HG02678 (cell line): ENCODE measurements around the gene SCARB1.

Experiments
- ATAC-seq: cut with Tn5 transposase; IDR thresholded peaks from one replicate; pipeline ENCODE4 v1.9.1; 2021; ENCODE audit warnings: mild to moderate bottlenecking, moderate library complexity; ENCODE audit not compliant: unreplicated experiment

SCARB1 gene

DNA sequence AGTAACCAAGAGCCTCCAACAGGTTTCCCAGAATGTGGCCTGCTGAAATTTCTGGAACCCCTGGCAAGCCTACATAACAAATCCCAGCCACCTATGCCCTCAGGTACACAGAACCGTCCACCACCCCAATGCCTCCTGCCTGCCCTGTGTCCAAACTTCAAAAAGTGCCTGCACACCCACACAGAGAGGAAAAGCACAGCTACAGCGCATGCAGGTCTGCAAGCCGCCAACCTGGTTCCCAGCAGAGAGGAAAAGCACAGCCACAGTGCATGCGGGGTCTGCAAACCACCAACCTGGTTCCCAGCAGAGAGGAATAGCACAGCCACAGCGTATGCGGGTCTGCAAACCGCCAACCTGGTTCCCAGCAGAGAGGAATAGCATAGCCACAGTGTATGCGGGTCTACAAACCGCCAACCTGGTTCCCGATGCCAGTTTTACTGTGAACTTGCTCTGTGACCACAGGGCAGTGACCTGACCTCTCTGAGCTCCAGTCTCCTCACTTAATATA, 113.5 kb downstream of the SCARB1 start:
- ATAC-seq, result no peak

DNA sequence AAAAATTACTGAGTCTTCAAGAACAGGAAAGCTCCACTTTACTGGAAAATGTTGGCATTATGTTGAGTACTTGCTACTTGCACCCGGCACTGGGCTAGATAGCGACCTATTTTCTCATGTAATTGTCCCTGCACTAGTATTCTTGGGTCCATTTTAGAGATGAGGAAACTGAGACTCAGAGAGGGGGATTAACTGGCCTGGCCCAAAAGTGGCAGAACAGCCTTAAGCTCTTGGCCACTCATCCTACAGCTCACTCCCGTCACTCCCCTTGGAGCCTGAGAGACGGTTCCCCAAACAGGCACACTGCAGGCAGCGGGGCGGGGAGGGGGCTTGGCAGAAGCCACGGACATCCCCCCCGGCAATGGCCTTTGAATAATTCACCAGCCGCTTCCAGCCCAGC, 113.9 kb downstream of the SCARB1 start:
- ATAC-seq, result no peak

DNA sequence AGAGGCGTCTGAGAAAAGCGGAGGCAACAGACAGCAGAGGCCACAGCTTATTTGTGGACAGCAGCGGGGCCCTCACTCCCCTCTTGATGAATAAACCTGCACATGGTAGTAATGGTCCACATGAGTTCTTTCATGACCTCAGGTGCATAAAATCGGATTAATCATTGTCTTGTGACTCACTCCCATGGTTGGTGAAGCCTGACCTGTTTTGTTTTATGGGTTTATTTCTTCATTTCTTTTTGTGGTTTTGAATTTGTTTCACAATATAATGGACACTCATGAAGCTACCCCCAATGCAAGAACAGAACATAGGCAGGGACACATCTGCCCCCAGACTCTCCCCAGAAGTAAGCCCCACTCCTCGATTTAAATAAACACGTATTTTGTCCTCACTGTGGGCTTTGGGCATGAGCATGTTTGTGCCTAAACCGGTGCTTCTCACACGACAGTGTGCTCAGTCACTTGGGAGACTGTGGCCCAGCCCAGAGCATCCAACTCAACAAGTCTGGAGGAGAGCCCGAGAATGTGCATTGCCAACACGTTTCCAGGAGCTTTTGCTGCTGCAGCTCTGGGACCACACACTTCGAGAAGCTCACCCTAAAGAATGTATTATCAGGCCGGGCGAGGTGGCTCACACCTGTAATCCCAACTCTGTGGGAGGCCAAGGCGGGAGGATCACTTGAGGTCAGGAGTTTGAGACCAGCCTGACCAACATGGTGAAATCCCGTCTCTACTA, 116.1 kb downstream of the SCARB1 start:
- ATAC-seq, result peak; percentile 46

DNA sequence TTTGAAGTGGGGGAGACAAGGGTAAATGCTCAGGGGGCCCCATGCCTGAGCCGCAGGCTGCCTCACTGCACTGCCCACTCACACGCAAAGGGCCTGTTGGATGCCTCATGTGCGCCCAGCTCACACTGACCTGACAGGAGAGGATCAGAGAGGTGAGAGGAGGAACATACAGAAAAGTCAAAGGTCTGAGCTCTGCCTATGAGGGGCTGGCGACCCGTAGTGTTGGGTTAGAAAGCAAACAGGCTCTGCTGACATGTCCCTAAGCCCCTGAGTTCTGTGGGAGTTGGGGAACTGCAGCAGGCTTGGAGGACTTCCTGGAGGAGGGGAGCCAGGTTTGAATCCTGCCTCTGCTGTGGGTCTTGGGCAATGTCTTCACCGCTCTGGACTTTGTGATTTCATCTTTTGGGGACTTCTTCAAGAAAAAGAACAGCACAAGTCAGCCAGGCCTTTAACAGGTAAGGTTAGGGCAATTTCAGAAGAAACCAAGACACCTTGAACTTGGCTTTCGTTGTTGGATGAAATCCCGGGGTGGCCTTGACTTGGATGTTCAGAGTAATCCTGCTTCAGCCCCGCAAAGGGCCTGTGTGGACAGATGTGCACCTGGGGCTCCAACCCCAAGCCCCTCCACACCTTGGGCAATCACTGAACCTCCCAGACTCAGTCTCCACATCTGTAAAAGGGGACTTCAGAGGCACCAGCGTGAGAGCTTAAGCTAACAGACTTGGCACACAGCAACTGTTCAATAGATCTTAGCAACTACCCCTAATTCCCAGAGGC, 116.8 kb downstream of the SCARB1 start:
- no peak for ATAC-seq

DNA sequence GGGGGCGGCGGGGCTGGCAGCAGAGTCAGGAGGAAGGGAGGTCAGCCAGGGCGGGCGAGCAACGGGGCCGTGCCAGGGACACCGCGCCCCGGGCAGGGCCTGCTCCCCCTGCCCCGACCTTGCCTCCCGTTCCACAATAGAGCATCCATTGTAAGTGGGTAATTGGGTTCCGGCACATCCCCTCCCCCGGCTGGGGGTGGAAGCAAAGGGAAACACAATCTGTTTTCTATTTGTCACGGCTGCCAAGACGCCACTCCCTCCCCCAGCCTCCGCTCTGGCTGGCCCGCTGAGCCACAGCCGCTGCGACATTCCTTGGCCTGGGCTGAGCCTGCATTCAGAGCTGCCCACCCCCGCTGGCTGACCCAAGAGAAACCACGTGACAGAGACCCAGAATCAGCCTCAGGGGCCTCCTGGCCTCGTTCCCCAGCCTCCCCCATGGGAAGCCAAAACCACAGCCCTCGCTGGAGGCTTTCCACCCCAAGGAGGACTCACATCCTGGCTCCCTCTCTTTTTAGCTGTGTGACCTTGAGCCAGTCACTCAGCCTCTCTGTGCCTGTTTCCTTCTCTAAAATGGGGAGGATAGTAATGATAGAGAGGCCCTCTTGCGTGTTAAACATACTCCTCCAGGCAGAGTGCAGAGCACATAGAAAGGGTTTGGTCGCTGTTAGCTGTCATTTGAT, 117.6 kb downstream of the SCARB1 start:
- ATAC-seq, result no peak

DNA sequence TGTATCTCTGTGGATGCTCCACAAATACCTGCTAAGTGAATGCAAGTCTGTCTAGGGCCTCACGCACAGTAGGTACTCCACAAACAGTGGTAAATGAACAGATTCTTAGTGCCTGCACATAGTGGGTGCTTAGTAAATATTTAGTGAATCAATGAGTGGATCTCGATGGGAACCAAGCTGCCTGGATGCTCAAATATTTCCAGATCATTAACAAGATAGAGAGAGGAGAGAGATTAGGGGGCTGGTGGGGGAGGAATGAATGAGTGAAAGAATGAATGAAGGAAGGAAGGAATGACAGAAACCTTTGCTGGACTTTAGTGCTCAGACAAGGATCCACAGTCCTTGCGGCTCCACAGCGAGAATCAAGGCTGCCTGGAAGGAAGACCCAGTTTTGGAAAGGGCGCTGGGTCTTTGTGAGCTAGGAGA, 118.2 kb downstream of the SCARB1 start:
- no peak for ATAC-seq

DNA sequence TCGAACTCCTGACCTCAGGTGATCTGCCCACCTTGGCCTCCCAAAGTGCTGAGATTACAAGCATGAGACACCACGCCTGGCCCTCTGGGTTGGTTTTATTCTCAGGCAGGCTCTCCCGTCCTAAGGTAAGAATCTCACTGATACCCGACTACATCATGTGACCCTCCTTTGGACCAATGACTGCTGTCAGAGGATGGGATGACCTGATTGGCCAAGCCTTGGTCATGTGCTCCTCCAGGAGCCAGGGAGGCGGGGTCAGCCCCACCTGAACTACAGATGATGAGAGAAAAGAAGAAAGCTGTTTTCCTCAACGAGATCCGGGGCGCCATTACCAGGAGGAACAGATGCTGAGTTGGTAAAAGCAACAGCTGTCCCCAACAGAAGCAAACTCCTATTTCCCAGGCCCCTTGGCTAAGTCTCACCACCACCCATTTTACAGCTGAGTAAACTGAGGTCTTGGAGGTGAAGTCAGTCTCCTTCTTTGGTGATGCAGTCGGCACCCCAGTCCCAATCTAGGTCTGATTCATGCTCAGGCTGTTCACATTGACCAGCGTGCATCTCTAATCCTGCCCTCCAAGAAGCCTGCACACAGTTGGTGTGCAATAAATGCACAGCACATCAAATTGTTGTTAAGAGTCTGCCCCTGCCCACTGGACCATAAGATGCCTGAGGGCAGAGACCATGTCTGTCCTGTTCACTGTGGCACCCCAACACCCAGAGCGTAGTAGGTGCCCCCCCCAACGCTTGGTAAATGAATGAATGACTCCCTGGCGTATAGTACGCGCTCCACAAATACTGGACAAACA, 118.8 kb downstream of the SCARB1 start:
- ATAC-seq, result no peak

DNA sequence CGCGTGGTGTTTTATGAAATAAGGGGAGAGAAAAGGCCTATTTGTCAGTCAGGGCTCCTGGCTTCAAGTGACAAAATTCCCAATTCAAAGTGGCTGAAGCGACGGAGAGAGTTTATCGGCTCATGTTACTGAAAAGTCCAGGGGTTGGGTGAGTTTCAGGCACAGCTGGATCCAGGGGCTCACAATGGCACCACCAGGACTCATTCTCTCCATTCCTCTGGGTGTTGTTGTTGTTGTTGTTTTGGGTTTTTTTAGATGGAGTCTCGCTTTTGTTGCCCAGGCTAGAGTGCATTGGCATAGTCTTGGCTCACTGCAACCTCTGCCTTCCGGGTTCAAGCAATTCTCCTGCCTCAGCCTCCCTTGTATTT, 119.4 kb downstream of the SCARB1 start:
- ATAC-seq, result no peak

DNA sequence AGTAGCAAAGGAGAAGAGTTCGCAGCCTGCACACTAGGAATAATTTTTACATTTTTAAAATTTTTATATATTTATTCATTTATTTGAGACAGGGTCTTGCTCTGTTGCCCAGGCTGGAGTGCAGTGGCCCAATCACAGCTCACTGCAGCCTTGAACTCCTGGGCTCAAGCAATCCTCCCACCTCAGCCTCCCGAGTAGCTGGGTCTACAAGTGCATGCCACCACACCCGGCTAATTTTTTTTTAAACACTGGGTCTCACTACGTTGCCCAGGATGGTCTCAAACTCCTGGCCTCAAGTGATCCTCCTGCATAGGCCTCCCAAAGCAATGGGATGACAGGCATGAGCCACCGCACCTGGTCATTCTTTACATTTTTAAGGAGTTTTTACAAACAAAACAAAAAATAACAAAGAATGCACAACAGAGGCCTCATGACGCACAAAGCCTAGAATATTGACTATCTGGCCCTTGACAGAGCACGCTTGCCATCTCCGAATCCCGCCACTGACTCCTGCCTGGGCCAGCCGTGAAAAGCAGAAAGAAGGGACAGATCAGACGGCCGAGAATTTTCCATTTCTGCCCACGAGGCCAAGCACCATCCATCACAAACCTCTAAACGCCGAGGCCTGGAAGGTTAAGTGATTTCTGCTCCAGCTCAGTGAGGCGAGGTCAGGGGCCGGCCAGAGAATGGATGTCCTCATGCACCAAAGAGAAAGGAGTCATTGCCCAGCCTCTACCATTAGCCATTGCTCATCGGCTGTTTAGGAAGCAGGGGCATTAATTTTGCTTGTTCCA, 120.0 kb downstream of the SCARB1 start:
- no peak for ATAC-seq

DNA sequence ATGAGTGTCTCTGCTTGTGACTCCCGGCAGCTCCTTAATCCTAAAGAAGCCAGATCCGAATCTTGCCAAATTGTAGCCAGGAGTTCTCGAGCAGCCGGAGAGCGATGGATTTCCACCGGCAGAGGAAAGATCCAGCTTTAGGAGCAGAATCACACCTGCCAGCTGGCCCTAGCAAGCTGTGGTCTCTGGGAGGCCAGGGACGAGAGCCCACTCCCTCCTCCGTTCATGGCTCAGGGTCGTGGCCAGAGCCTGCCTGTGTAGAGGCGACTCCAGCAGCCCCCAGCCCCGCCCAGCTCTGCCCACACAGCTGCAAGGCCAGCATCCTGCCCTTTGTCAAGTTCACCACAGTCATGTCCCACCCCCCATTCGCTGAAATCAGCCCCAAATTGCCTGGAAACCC, 121.0 kb downstream of the SCARB1 start:
- no peak for ATAC-seq

DNA sequence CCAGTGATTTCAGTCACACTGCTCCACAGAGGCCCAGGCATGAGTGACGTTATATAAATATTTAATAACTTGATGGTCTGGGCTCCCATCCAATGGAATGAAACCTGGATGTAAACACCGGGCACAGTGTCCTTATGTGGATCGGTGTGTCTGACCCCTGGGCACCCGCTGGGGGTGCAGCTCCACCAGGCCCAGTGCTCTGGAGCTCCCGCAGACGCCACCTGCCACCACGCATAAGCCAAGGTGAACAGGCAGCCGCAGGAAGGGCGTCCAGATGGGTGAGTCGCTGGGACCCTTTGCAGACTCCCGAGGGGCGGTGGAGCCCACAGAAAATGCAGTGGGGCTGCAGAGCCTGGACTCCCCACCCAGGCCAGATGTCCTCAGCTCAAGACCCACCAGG, 121.6 kb downstream of the SCARB1 start:
- ATAC-seq, result no peak

DNA sequence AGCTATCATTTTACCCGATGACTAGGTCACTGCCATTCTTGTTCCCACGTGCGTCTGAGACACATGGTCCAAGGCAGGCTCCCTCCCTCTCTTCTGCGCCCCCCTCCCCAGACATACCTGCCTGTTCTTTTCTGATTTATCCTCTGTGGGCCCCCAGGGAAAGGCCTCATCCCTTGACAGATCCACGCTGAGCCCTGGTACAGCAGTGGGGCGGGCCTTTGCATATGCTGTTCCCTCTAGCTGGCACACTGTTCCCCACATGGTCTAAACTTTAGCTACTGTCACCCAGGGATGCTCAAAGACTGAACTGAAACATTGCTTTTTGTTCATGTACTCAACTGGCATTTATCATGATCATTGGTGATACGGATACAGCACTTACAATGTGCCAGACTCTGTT, 122.5 kb downstream of the SCARB1 start:
- no peak for ATAC-seq

DNA sequence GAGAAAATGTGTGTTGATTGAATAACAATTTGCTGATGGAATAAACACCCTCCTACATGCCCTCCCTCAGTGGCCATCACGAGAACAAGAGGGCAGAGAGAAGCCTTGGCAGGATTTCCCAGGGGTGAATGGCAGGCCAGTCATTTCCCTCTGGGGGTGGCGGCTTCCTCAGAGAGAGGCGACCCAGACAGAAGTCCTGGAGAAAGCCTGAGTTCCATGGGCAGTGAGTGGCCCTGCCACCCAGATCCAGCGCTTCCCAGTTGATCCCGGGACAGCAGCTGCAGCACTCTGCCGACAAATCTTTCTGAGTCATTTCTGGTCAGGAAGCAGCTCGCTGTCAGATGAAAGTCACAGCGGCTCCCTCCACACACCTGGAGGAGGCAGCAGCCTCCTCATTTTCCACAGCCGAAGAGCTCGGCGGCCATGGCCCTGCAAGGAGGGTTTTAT, 123.0 kb downstream of the SCARB1 start:
- ATAC-seq, result no peak

DNA sequence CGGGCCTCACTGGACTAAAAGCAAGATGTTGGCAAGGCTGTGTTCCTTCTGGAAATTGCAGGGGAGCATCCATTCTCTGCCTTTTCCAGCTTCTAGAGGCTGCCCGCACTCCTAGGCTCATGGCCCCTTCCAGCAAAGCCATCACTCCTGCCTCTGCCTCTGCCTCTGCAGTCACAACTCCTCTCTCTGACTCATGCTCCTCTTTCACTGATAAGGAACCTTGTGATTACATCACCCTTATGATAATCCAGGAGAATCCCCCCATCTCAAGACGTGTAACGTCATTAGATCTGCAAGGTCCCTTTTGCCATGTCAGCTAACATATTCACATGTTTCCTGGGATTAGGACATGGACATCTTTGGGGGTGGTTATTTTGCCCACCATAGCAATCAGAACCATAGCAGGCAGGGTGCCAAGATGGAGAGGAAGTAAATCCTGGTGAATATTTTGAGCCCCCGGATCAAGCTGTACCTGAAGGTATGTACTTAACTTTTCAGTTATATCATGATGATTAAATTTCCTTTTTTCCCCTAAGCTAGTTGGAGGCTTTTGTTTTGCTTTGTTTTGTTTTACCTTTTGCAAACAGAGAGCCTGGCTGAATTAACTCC, 123.6 kb downstream of the SCARB1 start:
- no peak for ATAC-seq

DNA sequence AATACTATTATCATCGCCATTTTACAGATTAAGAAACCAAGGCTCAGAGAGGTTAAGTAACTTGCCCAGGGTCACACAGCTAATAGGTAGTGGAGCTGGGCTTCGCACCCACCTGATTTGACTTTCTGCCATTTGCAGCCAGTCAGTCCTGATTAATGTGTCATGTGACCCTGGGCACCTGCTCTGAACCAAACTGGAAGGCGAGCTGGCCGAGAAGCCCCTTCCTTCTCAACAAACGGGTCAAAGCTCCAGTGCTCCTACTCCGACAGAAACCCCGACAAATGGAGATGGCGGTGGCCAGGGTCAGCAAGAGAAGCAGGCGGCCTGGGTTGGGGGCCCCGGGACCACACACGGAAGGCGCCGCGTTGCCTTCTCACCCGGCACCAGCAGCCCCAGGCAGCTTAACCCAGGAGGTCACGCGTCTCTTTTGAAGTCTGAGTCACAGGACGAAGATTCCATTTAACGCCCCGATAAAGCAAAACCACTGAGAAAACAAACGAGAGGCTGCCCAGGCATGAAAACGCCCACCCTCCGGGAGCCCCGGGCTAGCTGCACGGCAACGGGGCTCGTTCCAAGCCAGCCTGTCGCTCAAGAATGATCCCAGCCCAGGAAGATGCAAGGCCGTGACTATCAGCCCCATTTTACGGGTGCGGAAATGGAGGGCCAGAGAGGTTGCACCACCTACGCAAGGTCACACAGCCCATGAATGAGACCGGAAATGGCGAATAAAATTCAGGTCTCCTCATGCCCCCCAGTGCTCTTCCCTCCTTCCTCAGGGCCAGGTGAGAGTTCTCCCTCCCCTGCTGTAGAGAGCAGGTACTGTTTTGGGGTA, 124.8 kb downstream of the SCARB1 start:
- no peak for ATAC-seq

DNA sequence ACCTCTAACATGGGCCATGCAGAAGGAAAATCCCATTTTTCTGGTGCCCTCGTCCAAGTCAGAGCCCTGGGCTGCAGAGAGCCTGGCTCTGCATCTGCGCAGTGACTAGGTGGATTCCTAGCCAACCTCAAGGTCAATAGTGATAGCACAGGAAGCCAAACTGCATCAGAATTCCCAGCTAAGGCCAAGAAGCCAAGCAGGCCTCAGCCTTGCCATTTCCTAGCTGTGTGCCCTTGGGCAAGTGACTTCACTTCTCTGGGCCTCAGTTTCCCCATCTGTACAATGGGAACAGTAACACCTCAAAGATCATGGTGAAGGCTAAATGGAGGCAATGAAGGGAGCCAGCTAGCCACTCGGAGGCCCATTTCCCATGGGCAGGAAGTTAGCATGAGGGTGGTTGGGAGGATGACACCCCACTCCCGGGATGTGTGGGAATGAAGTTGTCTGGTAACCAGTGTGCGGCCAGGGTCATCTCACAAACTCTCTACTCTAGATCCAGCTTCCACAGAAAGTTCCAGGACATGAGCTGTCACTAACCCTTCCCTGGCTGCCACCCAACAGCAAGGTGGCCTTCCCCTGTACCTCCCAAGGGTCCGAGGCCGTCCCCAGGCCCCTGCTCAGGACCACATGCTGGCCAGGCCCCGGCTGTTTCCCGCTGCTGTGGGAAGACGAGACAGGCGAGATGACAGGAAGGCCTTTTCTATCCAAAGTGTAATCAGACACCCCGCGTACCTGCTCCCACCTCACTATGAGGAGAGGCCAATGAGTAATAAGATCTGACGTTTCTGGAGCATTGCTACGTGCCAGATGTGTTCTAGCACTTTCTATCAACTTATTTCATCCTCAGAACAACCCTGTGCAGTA, 125.7 kb downstream of the SCARB1 start:
- no peak for ATAC-seq

DNA sequence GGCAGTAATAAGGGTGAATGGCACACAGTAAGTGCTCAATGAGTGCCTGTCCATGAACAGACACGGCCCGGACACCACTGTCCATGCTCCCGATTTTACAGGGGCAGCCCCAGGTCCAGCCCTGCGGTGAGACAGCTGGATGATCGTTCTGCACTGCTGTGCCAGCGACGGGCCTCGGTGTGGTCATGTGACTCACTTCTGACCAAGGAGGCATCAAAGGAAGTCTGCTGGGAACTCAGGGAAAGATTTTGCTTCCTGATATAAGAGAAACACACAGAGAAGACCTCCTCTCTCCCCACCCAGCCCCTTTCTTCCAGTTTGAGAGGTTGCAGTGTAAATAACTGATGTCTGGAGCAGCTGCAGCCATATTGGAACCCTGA, 126.6 kb downstream of the SCARB1 start:
- ATAC-seq, result no peak
